Measurements from ENCODE around the gene GNAZ. TPM values are rescaled to one million over a fixed set of nuclear protein-coding genes. Genes with fewer than 3 reads are reported as not detected.

The GNAZ gene
- polyA plus RNA-seq, 2 of the 4 experiments (the other 2 are of a cell fraction), result 1.9 to 2.5 TPM

DNA sequence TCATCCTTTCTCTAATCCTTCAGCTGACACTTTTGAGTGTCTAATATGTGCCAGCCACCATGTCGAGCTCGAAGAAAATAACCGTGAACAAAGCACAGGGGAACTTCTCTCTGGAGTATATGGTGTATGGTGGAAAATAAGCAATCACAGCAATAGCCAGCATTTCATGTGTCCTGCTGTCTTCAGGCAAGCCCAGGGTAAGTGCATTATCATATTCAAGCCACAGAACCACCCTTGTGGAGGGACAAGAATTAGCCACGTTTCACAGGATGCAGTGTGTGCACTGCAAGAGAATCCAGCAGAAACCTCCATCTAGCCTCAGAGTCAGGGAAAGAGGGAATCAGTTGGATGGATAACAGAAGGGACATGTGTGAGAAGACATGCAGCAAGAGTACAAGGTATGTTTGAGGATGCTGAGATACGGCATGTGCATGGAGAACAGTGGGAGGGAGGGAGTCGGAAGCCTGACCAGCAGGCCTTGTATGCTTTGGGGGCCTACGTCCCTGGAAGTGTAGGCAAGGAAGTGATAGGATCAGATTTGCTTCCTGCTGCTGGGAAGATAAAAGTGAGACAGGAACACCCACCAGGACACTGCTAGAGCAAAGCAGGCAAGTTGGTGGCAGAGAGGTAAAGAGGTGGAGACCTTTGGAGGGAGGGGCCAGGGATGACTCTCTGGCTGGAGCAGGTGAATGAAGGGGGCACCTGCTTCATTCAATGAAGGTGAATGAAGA lies 14.7 kb upstream of the GNAZ start:
- WGBS (ENCODE audit: missing lambda C conversion rate), result 18% methylated on average over 7 of the region's 7 CpGs
- H3K9me3 ChIP-seq, result no peaks in the 10 kb centered on the region
- TF ChIP-seq, protein P1, sequence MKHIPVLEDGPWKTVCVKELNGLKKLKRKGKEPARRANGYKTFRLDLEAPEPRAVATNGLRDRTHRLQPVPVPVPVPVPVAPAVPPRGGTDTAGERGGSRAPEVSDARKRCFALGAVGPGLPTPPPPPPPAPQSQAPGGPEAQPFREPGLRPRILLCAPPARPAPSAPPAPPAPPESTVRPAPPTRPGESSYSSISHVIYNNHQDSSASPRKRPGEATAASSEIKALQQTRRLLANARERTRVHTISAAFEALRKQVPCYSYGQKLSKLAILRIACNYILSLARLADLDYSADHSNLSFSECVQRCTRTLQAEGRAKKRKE (CRISPR knock-in tag; IDR thresholded peaks at IDR 0.05; ENCODE audit: low read depth), result no peak
- no peak for TF ChIP-seq GATA3 (IDR thresholded peaks at IDR 0.05; ENCODE audit: borderline replicate concordance)
- TF ChIP-seq, protein P2, sequence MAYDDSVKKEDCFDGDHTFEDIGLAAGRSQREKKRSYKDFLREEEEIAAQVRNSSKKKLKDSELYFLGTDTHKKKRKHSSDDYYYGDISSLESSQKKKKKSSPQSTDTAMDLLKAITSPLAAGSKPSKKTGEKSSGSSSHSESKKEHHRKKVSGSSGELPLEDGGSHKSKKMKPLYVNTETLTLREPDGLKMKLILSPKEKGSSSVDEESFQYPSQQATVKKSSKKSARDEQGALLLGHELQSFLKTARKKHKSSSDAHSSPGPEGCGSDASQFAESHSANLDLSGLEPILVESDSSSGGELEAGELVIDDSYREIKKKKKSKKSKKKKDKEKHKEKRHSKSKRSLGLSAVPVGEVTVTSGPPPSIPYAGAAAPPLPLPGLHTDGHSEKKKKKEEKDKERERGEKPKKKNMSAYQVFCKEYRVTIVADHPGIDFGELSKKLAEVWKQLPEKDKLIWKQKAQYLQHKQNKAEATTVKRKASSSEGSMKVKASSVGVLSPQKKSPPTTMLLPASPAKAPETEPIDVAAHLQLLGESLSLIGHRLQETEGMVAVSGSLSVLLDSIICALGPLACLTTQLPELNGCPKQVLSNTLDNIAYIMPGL (CRISPR knock-in tag; IDR thresholded peaks at IDR 0.05; ENCODE audit: borderline replicate concordance), result no peak
- TF ChIP-seq RFX5 (IDR thresholded peaks at IDR 0.05), result no peak
- no peak for TF ChIP-seq CHD2 (IDR thresholded peaks at IDR 0.05; ENCODE audit: low read length, partially characterized antibody)
- TF ChIP-seq EHMT2 (IDR thresholded peaks at IDR 0.05; ENCODE audit: low read depth), result no peak
- no peak for TF ChIP-seq MAFK (IDR thresholded peaks at IDR 0.05; ENCODE audit: partially characterized antibody)
- TF ChIP-seq, protein P3, sequence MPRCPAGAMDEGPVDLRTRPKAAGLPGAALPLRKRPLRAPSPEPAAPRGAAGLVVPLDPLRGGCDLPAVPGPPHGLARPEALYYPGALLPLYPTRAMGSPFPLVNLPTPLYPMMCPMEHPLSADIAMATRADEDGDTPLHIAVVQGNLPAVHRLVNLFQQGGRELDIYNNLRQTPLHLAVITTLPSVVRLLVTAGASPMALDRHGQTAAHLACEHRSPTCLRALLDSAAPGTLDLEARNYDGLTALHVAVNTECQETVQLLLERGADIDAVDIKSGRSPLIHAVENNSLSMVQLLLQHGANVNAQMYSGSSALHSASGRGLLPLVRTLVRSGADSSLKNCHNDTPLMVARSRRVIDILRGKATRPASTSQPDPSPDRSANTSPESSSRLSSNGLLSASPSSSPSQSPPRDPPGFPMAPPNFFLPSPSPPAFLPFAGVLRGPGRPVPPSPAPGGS (IDR thresholded peaks at IDR 0.05), result no peak
- no peak for TF ChIP-seq JUNB (IDR thresholded peaks at IDR 0.05)
- TF ChIP-seq TP53 (CRISPR knock-in tag; IDR thresholded peaks at IDR 0.05), result no peak
- POLR2A ChIA-PET, result no interaction called here
- DNase-seq (ENCODE audit: low read depth in 1 of 2, low spot score in 1 of 2) (no peak), FAIRE-seq (no peak), ATAC-seq (no peak)
- no peak overlapping the region for H3K4me2 ChIP-seq
- H3K4me1 ChIP-seq, result no peaks in the 10 kb centered on the region
- CTCF ChIA-PET, result no interaction called here
- no peak overlapping the region for H3K27ac ChIP-seq
- H3K4me3 ChIP-seq, result no peak overlapping the region

DNA sequence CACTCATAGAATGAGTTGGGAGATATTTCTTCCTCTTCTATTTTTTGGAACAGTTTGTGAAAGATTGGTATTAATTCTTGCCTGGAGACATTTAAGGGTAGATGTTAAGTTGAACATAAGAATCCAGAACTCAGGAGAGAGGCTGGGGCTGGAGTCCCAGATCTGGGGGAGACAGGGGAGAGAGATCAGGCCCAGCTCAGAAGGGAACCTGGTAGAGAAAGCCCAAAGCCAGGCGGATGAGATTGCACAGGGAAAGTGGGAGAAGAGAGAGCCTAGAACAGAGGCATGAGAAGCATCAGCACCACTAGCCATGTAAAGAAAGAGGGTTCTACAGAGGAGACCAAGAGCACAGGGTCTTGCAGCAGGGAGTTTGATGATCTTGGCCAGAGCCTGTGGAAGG lies 13.0 kb upstream of the GNAZ start:
- FAIRE-seq, result no peak
- WGBS (ENCODE audit: missing lambda C conversion rate), result 56% methylated on average over 1 of the region's 1 CpG

DNA sequence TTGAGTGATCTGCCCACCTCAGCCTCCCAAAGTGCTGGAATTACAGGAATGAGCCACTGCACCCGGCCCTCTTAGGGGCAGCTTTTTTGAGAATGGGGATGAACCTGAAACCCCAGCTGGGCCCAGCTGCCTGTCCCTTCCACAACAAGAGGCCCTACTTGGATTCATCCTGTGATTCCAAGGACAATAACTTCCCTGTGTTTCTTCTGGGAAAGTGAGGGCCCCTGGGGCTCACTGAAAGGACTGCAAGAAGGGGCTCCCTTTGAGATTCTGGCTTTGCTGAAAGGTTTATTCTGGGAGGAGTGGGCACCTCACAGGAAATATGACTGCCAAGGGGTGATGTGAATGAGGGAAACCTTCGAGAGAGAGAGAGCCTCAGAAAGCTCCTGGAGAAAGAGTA lies 12.3 kb upstream of the GNAZ start:
- CTCF ChIA-PET, result interaction anchor here (1.0 kb wide), 1 partner anchor 99 kb away, joined by 4 read pairs; no protein-coding TSS in a partner anchor
- FAIRE-seq, result no peak
- no peak for TF ChIP-seq GATA3 (IDR thresholded peaks at IDR 0.05; ENCODE audit: borderline replicate concordance)
- TF ChIP-seq EP300 (IDR thresholded peaks at IDR 0.05), result no peak
- TF ChIP-seq, protein P4, sequence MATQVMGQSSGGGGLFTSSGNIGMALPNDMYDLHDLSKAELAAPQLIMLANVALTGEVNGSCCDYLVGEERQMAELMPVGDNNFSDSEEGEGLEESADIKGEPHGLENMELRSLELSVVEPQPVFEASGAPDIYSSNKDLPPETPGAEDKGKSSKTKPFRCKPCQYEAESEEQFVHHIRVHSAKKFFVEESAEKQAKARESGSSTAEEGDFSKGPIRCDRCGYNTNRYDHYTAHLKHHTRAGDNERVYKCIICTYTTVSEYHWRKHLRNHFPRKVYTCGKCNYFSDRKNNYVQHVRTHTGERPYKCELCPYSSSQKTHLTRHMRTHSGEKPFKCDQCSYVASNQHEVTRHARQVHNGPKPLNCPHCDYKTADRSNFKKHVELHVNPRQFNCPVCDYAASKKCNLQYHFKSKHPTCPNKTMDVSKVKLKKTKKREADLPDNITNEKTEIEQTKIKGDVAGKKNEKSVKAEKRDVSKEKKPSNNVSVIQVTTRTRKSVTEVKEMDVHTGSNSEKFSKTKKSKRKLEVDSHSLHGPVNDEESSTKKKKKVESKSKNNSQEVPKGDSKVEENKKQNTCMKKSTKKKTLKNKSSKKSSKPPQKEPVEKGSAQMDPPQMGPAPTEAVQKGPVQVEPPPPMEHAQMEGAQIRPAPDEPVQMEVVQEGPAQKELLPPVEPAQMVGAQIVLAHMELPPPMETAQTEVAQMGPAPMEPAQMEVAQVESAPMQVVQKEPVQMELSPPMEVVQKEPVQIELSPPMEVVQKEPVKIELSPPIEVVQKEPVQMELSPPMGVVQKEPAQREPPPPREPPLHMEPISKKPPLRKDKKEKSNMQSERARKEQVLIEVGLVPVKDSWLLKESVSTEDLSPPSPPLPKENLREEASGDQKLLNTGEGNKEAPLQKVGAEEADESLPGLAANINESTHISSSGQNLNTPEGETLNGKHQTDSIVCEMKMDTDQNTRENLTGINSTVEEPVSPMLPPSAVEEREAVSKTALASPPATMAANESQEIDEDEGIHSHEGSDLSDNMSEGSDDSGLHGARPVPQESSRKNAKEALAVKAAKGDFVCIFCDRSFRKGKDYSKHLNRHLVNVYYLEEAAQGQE (IDR thresholded peaks at IDR 0.05), result no peak
- TF ChIP-seq RCOR1 (IDR thresholded peaks at IDR 0.05; ENCODE audit: low read depth, low read length), result no peak
- no peak for TF ChIP-seq SMC3 (IDR thresholded peaks at IDR 0.05)
- no peak for TF ChIP-seq ESRRA (IDR thresholded peaks at IDR 0.05; ENCODE audit: borderline replicate concordance, low read length)
- TF ChIP-seq POLR2A (IDR thresholded peaks at IDR 0.05; ENCODE audit: low read length), result no peak
- no peak for TF ChIP-seq MYC (IDR thresholded peaks at IDR 0.05; ENCODE audit: borderline replicate concordance, low read length)
- no peak for TF ChIP-seq JUNB (IDR thresholded peaks at IDR 0.05)
- TF ChIP-seq, protein P5, sequence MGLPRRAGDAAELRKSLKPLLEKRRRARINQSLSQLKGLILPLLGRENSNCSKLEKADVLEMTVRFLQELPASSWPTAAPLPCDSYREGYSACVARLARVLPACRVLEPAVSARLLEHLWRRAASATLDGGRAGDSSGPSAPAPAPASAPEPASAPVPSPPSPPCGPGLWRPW (IDR thresholded peaks at IDR 0.05), result no peak
- TF ChIP-seq RAD21 (conservative IDR thresholded peaks at IDR 0.05 in 1 of 2, IDR thresholded peaks at IDR 0.05 in 1 of 2), result no peak
- no peak for TF ChIP-seq NPAS2 (CRISPR knock-in tag; IDR thresholded peaks at IDR 0.05; ENCODE audit: borderline replicate concordance)
- TF ChIP-seq FOSL2 (IDR thresholded peaks at IDR 0.05), result no peak
- TF ChIP-seq FOSL2 (CRISPR knock-in tag; IDR thresholded peaks at IDR 0.05), result no peak
- TF ChIP-seq ZSCAN20 (CRISPR knock-in tag; IDR thresholded peaks at IDR 0.05), result no peak

More for the DNA sequence above, 13.0 kb upstream of the GNAZ start:
- H3K4me3 ChIP-seq, result no peak overlapping the region
- no peak overlapping the region for H3K4me2 ChIP-seq
- no peaks in the 10 kb centered on the region for H3K9me3 ChIP-seq
- DNase-seq (ENCODE audit: low read depth in 1 of 2, low spot score in 1 of 2) (no peak), ATAC-seq (no peak)
- no peak for TF ChIP-seq GATA3 (IDR thresholded peaks at IDR 0.05; ENCODE audit: borderline replicate concordance)
- TF ChIP-seq, protein P6, sequence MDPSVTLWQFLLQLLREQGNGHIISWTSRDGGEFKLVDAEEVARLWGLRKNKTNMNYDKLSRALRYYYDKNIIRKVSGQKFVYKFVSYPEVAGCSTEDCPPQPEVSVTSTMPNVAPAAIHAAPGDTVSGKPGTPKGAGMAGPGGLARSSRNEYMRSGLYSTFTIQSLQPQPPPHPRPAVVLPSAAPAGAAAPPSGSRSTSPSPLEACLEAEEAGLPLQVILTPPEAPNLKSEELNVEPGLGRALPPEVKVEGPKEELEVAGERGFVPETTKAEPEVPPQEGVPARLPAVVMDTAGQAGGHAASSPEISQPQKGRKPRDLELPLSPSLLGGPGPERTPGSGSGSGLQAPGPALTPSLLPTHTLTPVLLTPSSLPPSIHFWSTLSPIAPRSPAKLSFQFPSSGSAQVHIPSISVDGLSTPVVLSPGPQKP (IDR thresholded peaks at IDR 0.05; ENCODE audit: low read depth, low read length), result no peak
- H3K4me1 ChIP-seq, result no peaks in the 10 kb centered on the region
- ChIA-PET POLR2A (no interaction called here), CTCF (no interaction called here)
- no peak overlapping the region for H3K27ac ChIP-seq

More for the DNA sequence above, 12.3 kb upstream of the GNAZ start:
- Histone ChIP-seq H3K27ac (no peak overlapping the region), H3K4me2 (no peak overlapping the region), H3K4me3 (no peak overlapping the region), H3K9me3 (no peaks in the 10 kb centered on the region), H3K4me1 (no peaks in the 10 kb centered on the region)
- POLR2A ChIA-PET, result no interaction called here
- ATAC-seq (no peak), DNase-seq (ENCODE audit: low read depth in 1 of 2, low spot score in 1 of 2) (no peak)
- 13% methylated on average over 2 of the region's 2 CpGs for WGBS (ENCODE audit: missing lambda C conversion rate)

Data from A549 (cell line).